ENCODE measurements around the gene CEP41. TPM values are rescaled to one million over a fixed set of nuclear protein-coding genes. Genes with fewer than 3 reads are reported as not detected.

The CEP41 gene
- total and polyA plus RNA-seq, 10 of the 15 experiments (the other 5 are each of a cell fraction or from before 2014, with no cell fraction given): 11.4 to 43.0 (median 24.7) TPM

- ATAC-seq: no peak
- RAD21 ChIA-PET (ENCODE audit: unreplicated experiment): no interaction called here
- SMC1A ChIA-PET (ENCODE audit: uncharacterized antibody, unreplicated experiment): no interaction called here
- Histone ChIP-seq H3K27ac (ENCODE audit: control insufficient read depth, insufficient read depth) (no peak overlapping the region), H3K9me3 (replicated peaks; ENCODE audit: control insufficient read depth, insufficient read depth, low read length) (no peaks in the 10 kb centered on the region; the same call in 2 of the 3 replicates), H4K20me1 (ENCODE audit: control insufficient read depth, insufficient read depth) (no peaks in the 10 kb centered on the region), H3K36me3 (ENCODE audit: control insufficient read depth in 2 of 2, insufficient read depth in 2 of 2, low read length in 1 of 2) (no peaks in the 10 kb centered on the region), H3K27me3 (replicated peaks in 1 of 2; ENCODE audit: control insufficient read depth in 2 of 2, insufficient read depth in 2 of 2, low read length in 1 of 2) (no peaks in the 10 kb centered on the region), H3K4me2 (ENCODE audit: control insufficient read depth, insufficient read depth) (no peak overlapping the region), H3K4me3 (no peak overlapping the region), H2AFZ (ENCODE audit: control insufficient read depth, low read depth, low read length) (no peak overlapping the region), H3K79me2 (ENCODE audit: control insufficient read depth, insufficient read depth, low read length) (no peaks in the 10 kb centered on the region), H3K9ac (ENCODE audit: control insufficient read depth, insufficient read depth, low read length) (no peak overlapping the region), H3K4me1 (ENCODE audit: control insufficient read depth, insufficient read depth, low read length) (no peaks in the 10 kb centered on the region)
- intact Hi-C loops (cut with micrococcal nuclease; ENCODE audit: unreplicated experiment): no loop called here
- DNase-seq (ENCODE audit: low read depth, low spot score): no peak
- in situ Hi-C loops (cut with MboI): no loop called here
- CTCF ChIA-PET: no interaction called here
- no peak for FAIRE-seq
- 88% methylated on average over 12 of the region's 12 CpGs for WGBS (ENCODE audit: insufficient coverage, insufficient replicate concordance, low lambda C conversion rate, missing lambda C conversion rate)
- BruUV-seq (replicated peaks): no TSS peak
- POLR2A ChIA-PET: no interaction called here
- no peak for TF ChIP-seq SMARCA5 (IDR thresholded peaks at IDR 0.05)
- TF ChIP-seq NBN (IDR thresholded peaks at IDR 0.05): no peak
- no peak for TF ChIP-seq KAT2A (conservative IDR thresholded peaks at IDR 0.05; ENCODE audit: control insufficient read depth, low read depth, low read length)
- no peak for TF ChIP-seq POLR2A (IDR thresholded peaks at IDR 0.05; ENCODE audit: low read depth, low read length)
- TF ChIP-seq HDAC2 (IDR thresholded peaks at IDR 0.05): no peak
- TF ChIP-seq HCFC1 (IDR thresholded peaks at IDR 0.05; ENCODE audit: low read length): no peak
- TF ChIP-seq MYC (IDR thresholded peaks at IDR 0.05; ENCODE audit: insufficient read depth, insufficient read length, insufficient replicate concordance, low read length, severe bottlenecking): no peak
- TF ChIP-seq REST (IDR thresholded peaks at IDR 0.05; ENCODE audit: low read depth, low read length): no peak
- TF ChIP-seq MTA3 (IDR thresholded peaks at IDR 0.05; ENCODE audit: borderline replicate concordance, low read length): no peak
- no peak for TF ChIP-seq ZZZ3 (IDR thresholded peaks at IDR 0.05; ENCODE audit: control insufficient read depth, insufficient read length, low read depth)
- TF ChIP-seq SMAD5 (IDR thresholded peaks at IDR 0.05; ENCODE audit: low read depth): no peak
Measured at GRCh38 chr7:130387628-130388403, 53.0 kb downstream of the CEP41 start.

Measured in GM12878 (cell line).